Immature natural killer cell (primary cell): ENCODE data around the gene C19orf47. TPM values are rescaled to one million over a fixed set of nuclear protein-coding genes. Genes with fewer than 3 reads are reported as not detected.

Source experiments
- DNase-seq, 3 donors: peaks; one replicate each; pipeline ENCODE4 v3.0.0; 2022; ENCODE audit warnings: mixed read lengths in 1 of 3
- H3K27ac Mint-ChIP-seq, 6 donors: one replicate each; pipeline ENCODE4 v1.8.0; 2020; ENCODE audit warnings: mixed read lengths in 6 of 6, mild to moderate bottlenecking in 5 of 6, inconsistent platforms in 4 of 6, moderate library complexity in 3 of 6
- H3K27me3 Mint-ChIP-seq, 3 donors: one replicate each; pipeline ENCODE4 v1.8.0; 2020 to 2021; ENCODE audit warnings: low read depth in 3 of 3, mild to moderate bottlenecking in 3 of 3, mixed read lengths in 3 of 3, moderate library complexity in 3 of 3, inconsistent platforms in 1 of 3
- H3K36me3 Mint-ChIP-seq, 3 donors: one replicate each; pipeline ENCODE4 v1.8.0; 2020; ENCODE audit warnings: mixed read lengths in 3 of 3, inconsistent platforms in 2 of 3, mild to moderate bottlenecking in 2 of 3
- H3K4me1 Mint-ChIP-seq, 2 donors: one replicate each; pipeline ENCODE4 v1.8.0; 2020; ENCODE audit warnings: inconsistent platforms in 2 of 2, mild to moderate bottlenecking in 2 of 2, mixed read lengths in 2 of 2, moderate library complexity in 1 of 2
- H3K4me3 Mint-ChIP-seq, 5 donors: one replicate each; pipeline ENCODE4 v1.8.0; 2020; ENCODE audit warnings: mild to moderate bottlenecking in 5 of 5, mixed read lengths in 5 of 5, inconsistent platforms in 3 of 5, moderate library complexity in 3 of 5
- H3K9me3 Mint-ChIP-seq, 6 donors: one replicate each; pipeline ENCODE4 v1.8.0; 2020; ENCODE audit warnings: mild to moderate bottlenecking in 6 of 6, mixed read lengths in 6 of 6, inconsistent platforms in 4 of 6, moderate library complexity in 3 of 6
- polyA plus RNA-seq, 3 donors: library from polyadenylated mRNA; unstranded; fragments of 300-500 nt; fragmentation: Illumina TruSeq; gene quantifications; one replicate each; pipeline ENCODE4 v1.2.3, GENCODE V29; 2021

The C19orf47 gene
- polyA plus RNA-seq, 3 donors from 2014 or later, result 10.0 to 14.1 (median 12.5) TPM

GRCh38 chr19:40369797-40370196 is 21.6 kb upstream of the C19orf47 start:
- DNase-seq, result no peak
- H3K9me3 Mint-ChIP-seq, result no peaks in the 10 kb centered on the region
- no peak overlapping the region for H3K27ac Mint-ChIP-seq
- H3K27me3 Mint-ChIP-seq, result peaks cover 0 to 3% (median 2%) of the 10 kb centered on the region in 3 donors
- no peak overlapping the region for H3K4me3 Mint-ChIP-seq
- H3K36me3 Mint-ChIP-seq, result peaks cover 0 to 20% (median 7%) of the 10 kb centered on the region in 3 donors
- H3K4me1 Mint-ChIP-seq, result peaks cover 8 to 11% of the 10 kb centered on the region in 2 donors

GRCh38 chr19:40367577-40368434 is 19.6 kb upstream of the C19orf47 start:
- no peaks in the 10 kb centered on the region for H3K9me3 Mint-ChIP-seq

GRCh38 chr19:40366697-40367561 is 18.7 kb upstream of the C19orf47 start:
- no peaks in the 10 kb centered on the region for H3K9me3 Mint-ChIP-seq
- H3K27ac Mint-ChIP-seq, result peak overlapping the region in 2 of 6 donors; percentile 32 to 46
- peaks cover 0 to 12% (median 10%) of the 10 kb centered on the region in 3 donors for H3K36me3 Mint-ChIP-seq
- H3K4me3 Mint-ChIP-seq, result peak overlapping the region in 1 of 5 donors; percentile 18
- peaks cover 28 to 30% of the 10 kb centered on the region in 2 donors for H3K4me1 Mint-ChIP-seq
- peaks cover 0 to 3% (median 2%) of the 10 kb centered on the region in 3 donors for H3K27me3 Mint-ChIP-seq
- DNase-seq, result no peak

More at GRCh38 chr19:40367577-40368434, 19.6 kb upstream of the C19orf47 start:
- no peak overlapping the region for H3K27ac Mint-ChIP-seq
- peaks cover 0 to 3% (median 2%) of the 10 kb centered on the region in 3 donors for H3K27me3 Mint-ChIP-seq
- H3K4me1 Mint-ChIP-seq, result peaks cover 21 to 24% of the 10 kb centered on the region in 2 donors
- H3K4me3 Mint-ChIP-seq, result no peak overlapping the region
- H3K36me3 Mint-ChIP-seq, result peaks cover 0 to 13% (median 12%) of the 10 kb centered on the region in 3 donors
- DNase-seq, result no peak

- DNase-seq, result peak; percentile 45 to 49 (median 46)
- Mint-ChIP-seq H3K27me3 (peaks cover 0 to 3% (median 2%) of the 10 kb centered on the region in 3 donors), H3K36me3 (peaks cover 0 to 15% (median 7%) of the 10 kb centered on the region in 3 donors), H3K9me3 (no peaks in the 10 kb centered on the region), H3K4me3 (peak overlapping the region; percentile 48 to 80 (median 67)), H3K4me1 (peaks cover 31 to 36% of the 10 kb centered on the region in 2 donors), H3K27ac (peak overlapping the region in 3 of 6 donors; percentile 35 to 80 (median 58))
Observed at GRCh38 chr19:40365613-40366401, 17.6 kb upstream of the C19orf47 start.

GRCh38 chr19:40365010-40365409 is 16.8 kb upstream of the C19orf47 start:
- no peaks in the 10 kb centered on the region for H3K9me3 Mint-ChIP-seq
- peaks cover 0 to 3% (median 2%) of the 10 kb centered on the region in 3 donors for H3K27me3 Mint-ChIP-seq
- peaks cover 0 to 13% (median 5%) of the 10 kb centered on the region in 3 donors for H3K36me3 Mint-ChIP-seq
- H3K4me1 Mint-ChIP-seq, result peaks cover 31 to 36% of the 10 kb centered on the region in 2 donors
- peak overlapping the region; percentile 48 to 80 (median 67) for H3K4me3 Mint-ChIP-seq
- H3K27ac Mint-ChIP-seq, result peak overlapping the region in 5 of 6 donors; percentile 34 to 80 (median 77)
- no peak for DNase-seq

GRCh38 chr19:40363069-40363468 is 14.9 kb upstream of the C19orf47 start:
- Mint-ChIP-seq H3K9me3 (no peaks in the 10 kb centered on the region), H3K4me1 (peaks cover 34 to 36% of the 10 kb centered on the region in 2 donors), H3K27ac (peak overlapping the region; percentile 54 to 96 (median 83)), H3K27me3 (peaks cover 0 to 3% (median 2%) of the 10 kb centered on the region in 3 donors), H3K4me3 (peak overlapping the region; percentile 36 to 75 (median 66)), H3K36me3 (peaks cover 3 to 13% (median 10%) of the 10 kb centered on the region in 3 donors)
- DNase-seq, result peak; percentile 29 to 36 (median 35)

- Mint-ChIP-seq H3K27ac (peak overlapping the region in 5 of 6 donors; percentile 21 to 72 (median 61)), H3K4me3 (peak overlapping the region in 2 of 5 donors; percentile 25 to 30), H3K4me1 (peaks cover 38 to 43% of the 10 kb centered on the region in 2 donors), H3K9me3 (no peaks in the 10 kb centered on the region), H3K36me3 (peaks cover 3 to 13% (median 10%) of the 10 kb centered on the region in 3 donors), H3K27me3 (peaks cover 0 to 3% (median 2%) of the 10 kb centered on the region in 3 donors)
- no peak for DNase-seq
Observed at GRCh38 chr19:40362160-40362559, 14.0 kb upstream of the C19orf47 start.

- no peak overlapping the region for H3K4me3 Mint-ChIP-seq
- peaks cover 40 to 55% of the 10 kb centered on the region in 2 donors for H3K4me1 Mint-ChIP-seq
- peaks cover 0 to 3% (median 2%) of the 10 kb centered on the region in 3 donors for H3K27me3 Mint-ChIP-seq
- H3K36me3 Mint-ChIP-seq, result peaks cover 3 to 15% (median 8%) of the 10 kb centered on the region in 3 donors
- H3K27ac Mint-ChIP-seq, result no peak overlapping the region
- no peaks in the 10 kb centered on the region for H3K9me3 Mint-ChIP-seq
- DNase-seq, result no peak
Observed at GRCh38 chr19:40360708-40361241, 12.6 kb upstream of the C19orf47 start.

- Mint-ChIP-seq H3K9me3 (no peaks in the 10 kb centered on the region), H3K27me3 (peaks cover 0 to 3% (median 2%) of the 10 kb centered on the region in 3 donors), H3K4me3 (no peak overlapping the region), H3K4me1 (peaks cover 36 to 52% of the 10 kb centered on the region in 2 donors), H3K27ac (peak overlapping the region in 1 of 6 donors; percentile 36), H3K36me3 (peaks cover 3 to 16% (median 9%) of the 10 kb centered on the region in 3 donors)
- no peak for DNase-seq
Observed at GRCh38 chr19:40360020-40360707, 12.0 kb upstream of the C19orf47 start.

- no peak for DNase-seq
- Mint-ChIP-seq H3K9me3 (no peaks in the 10 kb centered on the region), H3K4me3 (no peak overlapping the region), H3K36me3 (peaks cover 3 to 12% (median 9%) of the 10 kb centered on the region in 3 donors), H3K27ac (no peak overlapping the region), H3K27me3 (no peaks in the 10 kb centered on the region), H3K4me1 (peaks cover 29 to 46% of the 10 kb centered on the region in 2 donors)
Observed at GRCh38 chr19:40358773-40359172, 10.6 kb upstream of the C19orf47 start.

- peaks cover 3 to 9% (median 8%) of the 10 kb centered on the region in 3 donors for H3K36me3 Mint-ChIP-seq
- H3K27me3 Mint-ChIP-seq, result no peaks in the 10 kb centered on the region
- DNase-seq, result no peak
- peaks cover 18 to 34% of the 10 kb centered on the region in 2 donors for H3K4me1 Mint-ChIP-seq
- H3K4me3 Mint-ChIP-seq, result no peak overlapping the region
- no peaks in the 10 kb centered on the region for H3K9me3 Mint-ChIP-seq
- H3K27ac Mint-ChIP-seq, result peak overlapping the region in 3 of 6 donors; percentile 17 to 52 (median 34)
Observed at GRCh38 chr19:40357640-40358039, 9.4 kb upstream of the C19orf47 start.
